ENCODE data around the gene SGTA. TPM values are rescaled to one million over a fixed set of nuclear protein-coding genes. Genes with fewer than 3 reads are reported as not detected.

Gene SGTA
- total RNA-seq, 1 experiment from 2014 or later: 35.1 TPM

DNA sequence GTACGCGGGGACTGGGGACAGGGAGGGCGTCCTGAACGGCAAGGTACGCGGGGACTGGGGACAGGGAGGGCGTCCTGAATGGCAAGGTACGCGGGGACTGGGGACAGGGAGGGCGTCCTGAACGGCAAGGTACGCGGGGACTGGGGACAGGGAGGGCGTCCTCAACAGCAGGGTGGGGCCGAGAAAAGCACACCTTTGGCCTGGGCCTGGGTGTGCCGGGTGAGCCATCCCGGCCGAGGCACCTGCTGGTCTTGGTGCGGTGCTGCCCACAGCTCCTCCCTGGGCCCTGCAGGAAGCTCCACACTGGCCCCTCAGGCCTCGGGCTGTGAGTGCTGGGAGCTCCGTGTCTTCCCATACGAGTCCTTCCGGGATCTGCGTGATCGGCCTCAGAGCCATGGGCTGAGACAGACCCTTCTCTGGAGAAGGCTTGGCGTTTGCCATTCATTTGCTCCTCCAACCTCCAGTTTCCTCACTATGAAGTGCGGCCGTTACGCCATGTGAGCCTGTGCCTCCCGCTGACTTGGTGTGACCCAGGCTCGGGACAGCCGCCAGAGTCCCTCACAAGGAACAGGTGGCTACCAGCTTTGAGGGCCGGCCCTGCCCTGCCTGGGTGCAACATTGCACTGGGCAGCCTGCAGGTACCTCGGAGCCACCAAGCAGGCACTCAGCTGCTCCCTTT is 28.8 kb upstream of the SGTA start:
- in situ Hi-C loops (cut with HindIII; ENCODE audit: low pct_unique_long_range_greater_than_20kb, low sequenced_read_pairs): no loop called here
- DNase-seq (ENCODE audit: low read depth, low spot score): no peak

DNA sequence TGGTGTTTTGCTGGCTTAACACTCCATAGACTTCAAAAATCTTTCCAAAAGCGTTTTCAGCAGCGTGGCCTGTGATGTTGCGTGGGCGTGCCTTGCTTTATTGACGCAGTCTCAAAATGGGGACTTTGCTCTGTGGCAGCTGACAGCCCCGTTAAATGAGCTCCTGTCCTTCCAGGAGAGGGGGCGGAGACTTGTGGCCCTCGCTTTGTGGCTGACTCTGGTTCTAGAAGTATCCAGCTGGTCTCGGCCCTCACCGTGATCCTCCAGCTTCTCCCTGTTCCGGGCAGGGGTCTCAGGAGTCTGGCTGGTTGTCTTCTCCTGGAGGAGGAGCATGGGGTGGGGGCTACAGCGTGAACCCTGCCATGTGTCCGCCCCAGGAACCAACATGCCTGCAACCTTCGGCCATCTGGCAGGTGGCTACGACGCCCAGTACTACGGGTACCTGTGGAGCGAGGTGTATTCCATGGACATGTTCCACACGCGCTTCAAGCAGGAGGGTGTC is 28.2 kb upstream of the SGTA start:
- in situ Hi-C loops (cut with HindIII; ENCODE audit: low pct_unique_long_range_greater_than_20kb, low sequenced_read_pairs): no loop called here
- no peak for DNase-seq (ENCODE audit: low read depth, low spot score)

DNA sequence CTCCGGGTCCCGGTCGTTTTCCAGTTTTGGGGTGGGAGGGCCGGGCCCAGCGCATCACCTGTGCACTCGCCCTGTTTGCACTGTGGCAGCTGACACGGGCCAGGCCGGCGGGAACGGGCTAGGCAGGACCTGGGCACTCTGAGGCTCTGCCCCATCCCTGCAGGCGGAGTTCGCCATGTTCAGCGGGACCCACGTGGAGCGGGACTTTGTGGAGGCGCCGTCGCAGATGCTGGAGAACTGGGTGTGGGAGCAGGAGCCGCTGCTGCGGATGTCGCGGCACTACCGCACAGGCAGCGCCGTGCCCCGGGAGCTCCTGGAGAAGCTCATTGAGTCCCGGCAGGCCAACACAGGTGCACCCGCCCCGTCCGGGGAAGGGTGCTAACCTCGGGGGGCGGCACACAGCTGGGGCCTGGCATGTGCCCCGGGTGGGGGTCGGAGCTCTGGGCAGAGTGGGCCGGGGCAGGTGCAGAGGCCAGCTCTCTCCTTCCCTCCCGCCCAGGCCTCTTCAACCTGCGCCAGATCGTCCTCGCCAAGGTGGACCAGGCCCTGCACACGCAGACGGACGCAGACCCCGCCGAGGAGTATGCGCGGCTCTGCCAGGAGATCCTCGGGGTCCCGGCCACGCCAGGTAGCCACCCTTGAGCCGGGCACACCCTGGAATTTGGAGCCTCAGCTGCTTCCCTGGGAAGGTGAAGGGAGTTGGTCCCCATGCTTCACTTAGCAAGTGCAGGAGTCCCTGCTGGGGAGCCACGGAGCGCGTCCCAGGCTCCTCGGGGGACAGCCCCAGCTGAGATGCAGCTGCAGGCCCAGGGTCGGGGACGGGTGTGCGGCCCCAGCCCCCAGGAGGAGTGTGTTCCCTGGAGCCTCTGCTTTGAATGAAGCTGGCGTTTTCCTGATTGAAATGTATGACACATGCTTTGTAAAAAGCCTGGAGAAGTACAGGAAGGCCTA is 27.3 kb upstream of the SGTA start:
- in situ Hi-C loops (cut with HindIII; ENCODE audit: low pct_unique_long_range_greater_than_20kb, low sequenced_read_pairs): no loop called here

GRCh38 chr19:2809387-2810140 is 26.5 kb upstream of the SGTA start:
- DNase-seq (ENCODE audit: low read depth, low spot score): no peak
- in situ Hi-C loops (cut with HindIII; ENCODE audit: low pct_unique_long_range_greater_than_20kb, low sequenced_read_pairs): no loop called here

More for the DNA sequence above, 27.3 kb upstream of the SGTA start:
- no peak for DNase-seq (ENCODE audit: low read depth, low spot score)

- in situ Hi-C loops (cut with HindIII; ENCODE audit: low pct_unique_long_range_greater_than_20kb, low sequenced_read_pairs): no loop called here
- no peak for DNase-seq (ENCODE audit: low read depth, low spot score)
These were observed 25.3 kb upstream of the SGTA start for GRCh38 chr19:2808129-2808941.

GRCh38 chr19:2807379-2808128 is 24.5 kb upstream of the SGTA start:
- in situ Hi-C loops (cut with HindIII; ENCODE audit: low pct_unique_long_range_greater_than_20kb, low sequenced_read_pairs): no loop called here
- no peak for DNase-seq (ENCODE audit: low read depth, low spot score)

DNA sequence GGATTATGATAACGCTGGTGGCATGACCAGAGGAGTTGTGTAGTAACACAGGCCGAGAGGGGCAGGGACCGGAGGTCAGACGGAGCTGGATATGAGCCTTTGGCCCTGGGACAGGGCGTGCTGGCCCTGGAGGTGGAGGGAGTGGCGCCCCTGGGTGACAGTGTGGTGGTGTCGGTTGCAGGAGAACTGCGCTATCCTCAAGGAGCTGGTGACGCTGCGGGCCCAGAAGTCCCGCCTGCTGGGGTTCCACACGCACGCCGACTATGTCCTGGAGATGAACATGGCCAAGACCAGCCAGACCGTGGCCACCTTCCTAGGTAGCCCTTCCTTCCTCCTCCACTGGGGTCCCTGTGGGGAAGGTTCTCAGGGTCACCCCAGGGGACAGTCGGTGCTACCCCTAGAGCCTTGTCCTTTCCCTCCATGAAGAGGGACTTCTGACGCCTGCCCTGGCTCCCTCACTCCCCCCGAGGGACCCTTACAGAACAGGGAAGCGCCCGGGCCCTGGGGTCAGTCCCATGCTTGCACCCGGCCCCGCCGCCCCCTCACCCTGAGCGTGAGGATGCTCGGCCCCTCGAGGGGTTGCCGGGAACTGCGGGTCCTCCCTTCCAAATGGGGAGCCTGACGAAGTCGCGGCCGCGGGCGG is 23.8 kb upstream of the SGTA start:
- in situ Hi-C loops (cut with HindIII; ENCODE audit: low pct_unique_long_range_greater_than_20kb, low sequenced_read_pairs): no loop called here
- no peak for DNase-seq (ENCODE audit: low read depth, low spot score)

DNA sequence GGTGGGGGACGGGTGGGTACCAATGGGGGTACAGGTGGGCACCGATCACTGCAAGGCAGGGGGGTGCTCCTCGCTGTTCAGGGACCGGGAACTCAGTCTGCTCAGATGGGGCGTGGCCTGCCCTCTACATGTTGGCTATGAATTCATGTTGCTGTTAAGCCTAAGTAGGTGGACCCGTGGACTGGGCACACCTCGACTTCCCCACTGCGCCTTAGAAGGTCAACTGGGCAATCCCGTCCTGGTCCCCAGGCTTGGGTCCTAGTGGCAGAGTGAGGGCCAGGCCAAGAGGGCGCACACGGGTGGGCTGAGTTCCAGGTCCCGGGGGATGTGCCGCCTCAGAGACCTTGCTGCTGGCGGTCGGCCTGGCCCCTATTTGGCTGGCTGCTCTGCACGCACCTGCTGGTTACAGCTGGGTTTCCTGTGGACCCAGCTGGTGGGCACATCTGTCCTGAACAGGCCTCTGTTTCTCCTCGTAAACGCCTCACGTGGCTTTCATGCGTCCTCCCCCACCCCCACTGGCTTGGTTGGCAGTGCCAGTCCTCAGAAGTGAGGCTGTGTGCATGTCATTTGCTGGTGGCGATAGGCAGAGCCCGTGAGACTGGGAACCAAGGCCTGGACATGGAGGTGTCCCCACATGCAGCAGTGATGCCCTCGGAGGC is 23.0 kb upstream of the SGTA start:
- no peak for DNase-seq (ENCODE audit: low read depth, low spot score)
- in situ Hi-C loops (cut with HindIII; ENCODE audit: low pct_unique_long_range_greater_than_20kb, low sequenced_read_pairs): no loop called here

GRCh38 chr19:2805261-2805900 is 22.3 kb upstream of the SGTA start:
- DNase-seq (ENCODE audit: low read depth, low spot score): no peak
- in situ Hi-C loops (cut with HindIII; ENCODE audit: low pct_unique_long_range_greater_than_20kb, low sequenced_read_pairs): no loop called here

DNA sequence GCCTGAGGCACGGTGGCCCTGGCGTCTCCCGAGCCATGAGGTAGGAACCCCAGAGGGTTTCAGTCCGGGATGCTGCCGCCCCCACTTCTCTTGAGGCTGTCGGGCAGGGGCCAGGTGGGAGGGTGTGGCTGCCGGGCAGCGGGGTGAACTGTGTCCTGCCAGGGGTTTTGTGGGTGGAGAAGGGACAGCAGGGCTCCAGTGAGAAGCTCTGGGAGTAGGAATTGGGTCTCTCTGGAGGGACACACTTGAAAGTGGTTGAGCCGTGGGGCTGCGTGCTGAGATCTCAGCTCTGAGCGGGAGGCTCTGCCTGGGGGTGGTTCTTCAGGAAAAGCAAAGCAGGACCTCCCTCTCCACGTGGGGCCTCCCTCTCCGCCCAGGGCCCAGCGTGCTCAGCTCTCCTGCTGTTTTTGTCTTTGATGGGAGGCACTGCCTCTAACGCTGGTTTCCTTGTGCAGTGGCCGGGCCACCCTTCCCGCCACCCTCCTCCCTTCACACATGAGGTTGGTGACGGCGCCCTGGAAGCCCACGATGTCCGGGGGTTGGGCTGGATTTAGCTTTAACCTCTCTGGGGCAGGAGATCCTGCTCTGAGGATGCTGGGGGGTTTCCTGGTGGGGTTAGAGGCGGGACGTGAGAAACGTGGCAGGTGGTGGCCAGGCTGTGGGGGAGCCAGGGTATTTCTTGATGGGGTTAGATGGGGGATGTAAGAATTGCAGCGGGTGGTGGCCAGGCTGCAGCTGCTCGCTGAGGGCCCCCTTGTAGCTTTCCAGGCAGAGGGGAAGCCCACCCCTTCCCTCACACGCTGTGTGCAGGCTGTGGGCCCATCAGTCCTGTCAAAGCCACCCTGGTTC is 21.3 kb upstream of the SGTA start:
- no peak for DNase-seq (ENCODE audit: low read depth, low spot score)
- in situ Hi-C loops (cut with HindIII; ENCODE audit: low pct_unique_long_range_greater_than_20kb, low sequenced_read_pairs): no loop called here

DNA sequence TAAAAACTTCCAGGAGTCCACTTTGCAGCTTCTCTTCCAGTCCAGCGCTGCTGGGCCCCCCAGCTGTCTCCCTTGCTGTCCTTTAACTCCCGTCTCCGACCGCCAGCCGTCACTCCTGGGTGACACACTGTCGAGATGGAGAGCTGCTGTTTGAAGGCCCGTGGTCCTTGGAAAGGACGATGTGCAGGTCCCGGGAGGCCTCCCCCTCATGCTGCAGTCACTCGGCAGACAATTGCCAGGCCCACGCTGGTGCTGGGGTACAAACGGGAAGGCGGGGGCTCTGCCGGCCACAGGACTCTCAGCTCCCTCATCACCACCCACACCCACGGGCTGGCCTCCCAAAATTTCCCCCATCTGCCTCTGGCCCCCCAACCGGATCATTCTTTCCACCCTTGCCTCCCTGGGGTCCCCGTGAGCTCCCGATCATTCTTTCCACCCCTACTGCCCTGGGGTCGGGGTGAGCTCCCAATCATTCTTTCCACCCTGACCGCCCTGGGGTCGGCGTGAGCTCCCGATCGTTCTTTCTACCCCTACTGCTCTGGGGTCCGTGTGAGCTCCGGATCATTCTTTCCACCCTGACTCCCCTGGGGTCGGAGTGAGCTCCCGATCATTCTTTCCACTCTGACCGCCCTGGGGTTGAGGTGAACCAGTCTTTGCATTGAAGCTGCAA is 20.5 kb upstream of the SGTA start:
- in situ Hi-C loops (cut with HindIII; ENCODE audit: low pct_unique_long_range_greater_than_20kb, low sequenced_read_pairs): no loop called here

GRCh38 chr19:2802826-2803225 is 19.8 kb upstream of the SGTA start:
- in situ Hi-C loops (cut with HindIII; ENCODE audit: low pct_unique_long_range_greater_than_20kb, low sequenced_read_pairs): no loop called here
- no peak for DNase-seq (ENCODE audit: low read depth, low spot score)

More for the DNA sequence above, 20.5 kb upstream of the SGTA start:
- no peak for DNase-seq (ENCODE audit: low read depth, low spot score)

GRCh38 chr19:2800506-2800905 is 17.4 kb upstream of the SGTA start:
- no peak for DNase-seq (ENCODE audit: low read depth, low spot score)
- in situ Hi-C loops (cut with HindIII; ENCODE audit: low pct_unique_long_range_greater_than_20kb, low sequenced_read_pairs): no loop called here
